Vagina (tissue), 2 donors: Measurements from ENCODE around the gene HOXB7.

ENCODE experiments used
- POLR2A ChIP-seq, 2 donors: fragments of 450-650 bp; IDR thresholded peaks; one replicate each; pipeline ENCODE4 v1.6.1; 2017; ENCODE audit warnings: antibody characterized with exemption in 2 of 2, mild to moderate bottlenecking in 2 of 2, moderate library complexity in 2 of 2
- TF ChIP-seq, protein P1 (sequence below), 3 experiments: fragments of 450-650 bp in 2 of 3; fragments of 200-600 bp in 1 of 3; sonication (generic) in 1 of 3; IDR thresholded peaks; one replicate each; pipeline ENCODE4 v1.5.1; 2017 to 2019; ENCODE audit warnings: antibody characterized with exemption in 3 of 3, mild to moderate bottlenecking in 2 of 3, moderate library complexity in 2 of 3

GRCh38 chr17:48655913-48656312 is 45.1 kb upstream of the HOXB7 start:
- no peak for TF ChIP-seq POLR2A (IDR thresholded peaks at IDR 0.05)
- TF ChIP-seq, protein P1, sequence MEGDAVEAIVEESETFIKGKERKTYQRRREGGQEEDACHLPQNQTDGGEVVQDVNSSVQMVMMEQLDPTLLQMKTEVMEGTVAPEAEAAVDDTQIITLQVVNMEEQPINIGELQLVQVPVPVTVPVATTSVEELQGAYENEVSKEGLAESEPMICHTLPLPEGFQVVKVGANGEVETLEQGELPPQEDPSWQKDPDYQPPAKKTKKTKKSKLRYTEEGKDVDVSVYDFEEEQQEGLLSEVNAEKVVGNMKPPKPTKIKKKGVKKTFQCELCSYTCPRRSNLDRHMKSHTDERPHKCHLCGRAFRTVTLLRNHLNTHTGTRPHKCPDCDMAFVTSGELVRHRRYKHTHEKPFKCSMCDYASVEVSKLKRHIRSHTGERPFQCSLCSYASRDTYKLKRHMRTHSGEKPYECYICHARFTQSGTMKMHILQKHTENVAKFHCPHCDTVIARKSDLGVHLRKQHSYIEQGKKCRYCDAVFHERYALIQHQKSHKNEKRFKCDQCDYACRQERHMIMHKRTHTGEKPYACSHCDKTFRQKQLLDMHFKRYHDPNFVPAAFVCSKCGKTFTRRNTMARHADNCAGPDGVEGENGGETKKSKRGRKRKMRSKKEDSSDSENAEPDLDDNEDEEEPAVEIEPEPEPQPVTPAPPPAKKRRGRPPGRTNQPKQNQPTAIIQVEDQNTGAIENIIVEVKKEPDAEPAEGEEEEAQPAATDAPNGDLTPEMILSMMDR (IDR thresholded peaks at IDR 0.05) = no peak
